Esophagus squamous epithelium (tissue), 5 donors: ENCODE data around the gene KCTD12. TPM values are rescaled to one million over a fixed set of nuclear protein-coding genes. Genes with fewer than 3 reads are reported as not detected.

Source experiments
- DNase-seq: peaks from one replicate; lab custom pipeline; 2025; lab: John Stamatoyannopoulos, UW
- H3K27ac ChIP-seq, 4 donors: fragments of 200-600 bp; sonication (generic); one replicate each; pipeline ENCODE4 v1.5.1; 2016 to 2019; ENCODE audit warnings: mild to moderate bottlenecking in 1 of 4
- H3K27me3 ChIP-seq, 4 donors: fragments of 200-600 bp; sonication (generic); 1 replicate in 3 of 4; 2 replicates in 1 of 4; pipeline versions ENCODE4 v1.5.1 to v1.6.0; 2017 to 2021; ENCODE audit warnings: antibody characterized with exemption in 1 of 4
- H3K36me3 ChIP-seq, 3 donors: fragments of 200-600 bp; sonication (generic); one replicate each; pipeline ENCODE4 v1.5.1; 2016 to 2019
- H3K4me1 ChIP-seq, 3 donors: fragments of 200-600 bp; sonication (generic); one replicate each; pipeline ENCODE4 v1.5.1; 2017 to 2019
- H3K4me3 ChIP-seq, 4 donors: fragments of 200-600 bp; sonication (generic); 1 replicate in 3 of 4; 2 replicates in 1 of 4; pipeline ENCODE4 v1.5.1; 2016 to 2019; ENCODE audit warnings: mild to moderate bottlenecking in 2 of 4, moderate library complexity in 1 of 4
- H3K9me3 ChIP-seq, 3 donors: fragments of 200-600 bp; sonication (generic); one replicate each; pipeline ENCODE4 v1.5.1; 2016 to 2019
- POLR2A ChIP-seq, 4 donors: fragments of 450-650 bp; IDR thresholded peaks; one replicate each; pipeline ENCODE4 v1.6.1; 2017; ENCODE audit warnings: antibody characterized with exemption in 4 of 4, mild to moderate bottlenecking in 4 of 4, moderate library complexity in 3 of 4
- WGBS, 2 donors: methylation state at CpG; one replicate each; pipeline ENCODE4 v1.1.5; 2018; 5-methylcytosine and 5-hydroxymethylcytosine counted together
- intact Hi-C: fragments of 100-400 bp; cut with DNase I; formaldehyde crosslinking; loops from one replicate; pipeline ENCODE4 v1.15.0; 2022
- total RNA-seq, 4 donors: library from RNA; depleted of rRNA; stranded (reverse); fragments of >200 nt; gene quantifications; one replicate each; pipeline ENCODE4 v1.1.0, GENCODE V29; 2016
- TF ChIP-seq, protein P1 (sequence below), 6 experiments: fragments of 450-650 bp in 4 of 6; fragments of 200-600 bp in 2 of 6; sonication (generic) in 2 of 6; IDR thresholded peaks; one replicate each; pipeline ENCODE4 v1.5.1; 2016 to 2019; ENCODE audit warnings: antibody characterized with exemption in 6 of 6, mild to moderate bottlenecking in 4 of 6, moderate library complexity in 4 of 6
- donor health status: DM: yes; HTN: yes; CAD: no.

Gene KCTD12
- total RNA-seq: 10 to 100 TPM in 3 of 4 donors, 1 to 10 TPM in 1; 6.2 to 63.3 (median 23.1) TPM

DNA sequence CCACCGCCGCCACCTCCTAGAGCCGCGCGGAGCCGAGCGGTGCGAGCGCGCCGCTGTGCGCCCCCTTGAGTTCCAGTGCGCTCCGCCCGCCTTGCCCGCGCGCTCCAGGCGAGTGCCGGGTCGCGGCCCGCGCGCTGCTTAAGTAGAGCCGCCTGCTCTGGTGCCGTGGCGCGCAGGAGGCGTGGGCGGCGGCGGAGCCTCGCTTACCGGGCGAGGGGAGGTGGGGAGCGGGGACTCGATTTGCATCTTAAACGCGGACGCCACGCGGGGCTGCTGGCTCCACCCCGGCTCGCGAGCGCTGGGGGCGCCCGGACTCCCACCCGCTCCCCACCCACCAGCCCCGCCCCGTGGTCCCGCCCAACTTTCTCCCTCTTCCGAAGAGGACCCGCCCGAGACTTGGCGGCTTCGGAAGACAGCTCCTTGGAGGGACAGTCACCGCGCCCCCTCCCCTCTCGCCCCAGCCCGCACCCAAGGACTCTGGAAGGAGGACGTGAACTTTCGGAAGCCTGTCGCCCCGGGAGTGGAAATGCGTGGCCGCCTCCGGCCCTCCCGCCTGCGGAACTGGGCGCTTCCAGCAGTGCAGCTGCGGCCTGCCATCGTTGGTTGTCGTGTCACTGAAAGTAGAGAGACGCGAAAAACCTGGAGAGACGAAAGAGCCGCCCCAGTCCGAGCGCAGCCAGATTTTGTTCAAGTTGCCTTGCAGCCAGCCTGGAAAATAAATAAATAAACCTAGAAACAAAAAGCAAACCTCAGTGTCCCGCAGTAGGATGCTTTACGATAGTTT lies at the start of gene KCTD12:
Gene KCTD12 (minus strand): TSS at position 114 of the 784 bp plus-strand sequence. CDS start 257 bp downstream, outside the sequence.
- no peaks in the 10 kb centered on the region for H3K36me3 ChIP-seq
- H3K9me3 ChIP-seq: no peaks in the 10 kb centered on the region
- DNase-seq: peak; percentile 57
- peak within 1 kb of the TSS; percentile 84 to 93 (median 88) for H3K27ac ChIP-seq
- peak within 1 kb of the TSS; percentile 58 to 79 (median 72) for H3K4me3 ChIP-seq
- 1% methylated on average over 12 to 15 of the region's 83 CpGs for WGBS, 2 donors
- H3K4me1 ChIP-seq: peaks cover 4 to 49% (median 8%) of the 10 kb centered on the region in 3 donors
- intact Hi-C loops: no loop called here
- TF ChIP-seq POLR2A (IDR thresholded peaks at IDR 0.05): peak in 2 of 4 donors; percentile 82 to 89
- TF ChIP-seq, protein P1, sequence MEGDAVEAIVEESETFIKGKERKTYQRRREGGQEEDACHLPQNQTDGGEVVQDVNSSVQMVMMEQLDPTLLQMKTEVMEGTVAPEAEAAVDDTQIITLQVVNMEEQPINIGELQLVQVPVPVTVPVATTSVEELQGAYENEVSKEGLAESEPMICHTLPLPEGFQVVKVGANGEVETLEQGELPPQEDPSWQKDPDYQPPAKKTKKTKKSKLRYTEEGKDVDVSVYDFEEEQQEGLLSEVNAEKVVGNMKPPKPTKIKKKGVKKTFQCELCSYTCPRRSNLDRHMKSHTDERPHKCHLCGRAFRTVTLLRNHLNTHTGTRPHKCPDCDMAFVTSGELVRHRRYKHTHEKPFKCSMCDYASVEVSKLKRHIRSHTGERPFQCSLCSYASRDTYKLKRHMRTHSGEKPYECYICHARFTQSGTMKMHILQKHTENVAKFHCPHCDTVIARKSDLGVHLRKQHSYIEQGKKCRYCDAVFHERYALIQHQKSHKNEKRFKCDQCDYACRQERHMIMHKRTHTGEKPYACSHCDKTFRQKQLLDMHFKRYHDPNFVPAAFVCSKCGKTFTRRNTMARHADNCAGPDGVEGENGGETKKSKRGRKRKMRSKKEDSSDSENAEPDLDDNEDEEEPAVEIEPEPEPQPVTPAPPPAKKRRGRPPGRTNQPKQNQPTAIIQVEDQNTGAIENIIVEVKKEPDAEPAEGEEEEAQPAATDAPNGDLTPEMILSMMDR (IDR thresholded peaks at IDR 0.05): peak in 4 of 6 experiments; percentile 22 to 45 (median 26)
- H3K27me3 ChIP-seq: peaks cover 0 to 8% (median 0%) of the 10 kb centered on the region in 4 donors

DNA sequence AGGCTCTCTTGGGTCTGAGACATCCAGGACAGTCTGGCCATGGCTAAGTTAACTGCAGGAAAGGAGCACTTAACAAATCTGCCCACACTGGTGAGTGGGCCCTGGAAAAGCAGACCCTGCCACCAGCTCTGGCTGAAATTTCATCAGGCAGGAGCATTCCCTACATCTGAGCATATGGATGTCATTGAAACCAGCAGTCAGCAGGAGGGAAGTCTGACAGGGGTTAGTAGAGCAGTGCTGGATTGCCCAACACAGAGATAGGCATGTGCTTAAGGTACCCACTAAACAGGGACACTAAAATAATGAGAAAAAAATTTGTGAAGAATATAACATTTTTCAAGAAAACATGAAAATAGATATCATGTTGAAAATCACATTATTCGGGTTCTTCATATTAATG lies 48.5 kb upstream of the KCTD12 start:
- intact Hi-C loops: no loop called here
- Histone ChIP-seq H3K9me3 (peaks cover 0 to 5% (median 0%) of the 10 kb centered on the region in 3 donors), H3K4me3 (no peak overlapping the region), H3K36me3 (no peaks in the 10 kb centered on the region), H3K27ac (no peak overlapping the region), H3K27me3 (no peaks in the 10 kb centered on the region), H3K4me1 (peaks cover 0 to 14% (median 12%) of the 10 kb centered on the region in 3 donors)
- WGBS, 2 donors: 90 to 93% methylated on average over 1 of the region's 1 CpG
- no peak for DNase-seq
- TF ChIP-seq, protein P1 (IDR thresholded peaks at IDR 0.05): no peak
- no peak for TF ChIP-seq POLR2A (IDR thresholded peaks at IDR 0.05)

DNA sequence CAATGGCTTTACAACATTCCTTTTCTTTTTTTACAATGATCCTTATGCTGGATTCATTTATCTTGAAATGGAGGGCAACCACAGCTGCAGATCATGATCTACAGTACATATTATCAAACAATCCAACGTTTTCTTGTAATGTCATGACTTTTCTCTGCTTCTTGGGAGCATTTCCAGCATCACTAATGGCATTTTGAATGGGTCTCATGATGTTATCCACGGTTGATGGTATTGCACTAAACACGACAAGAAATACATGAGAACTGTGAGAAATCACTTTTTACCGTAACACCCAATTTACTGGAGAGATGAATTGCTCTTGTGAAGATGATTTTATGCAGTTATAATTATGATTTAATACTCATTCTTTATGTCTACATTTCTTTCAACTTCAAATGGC lies 45.9 kb upstream of the KCTD12 start:
- intact Hi-C loops: no loop called here
- DNase-seq: no peak
- Histone ChIP-seq H3K4me3 (no peak overlapping the region), H3K27ac (no peak overlapping the region), H3K36me3 (no peaks in the 10 kb centered on the region), H3K4me1 (peaks cover 0 to 3% (median 3%) of the 10 kb centered on the region in 3 donors), H3K27me3 (no peaks in the 10 kb centered on the region), H3K9me3 (peaks cover 0 to 5% (median 0%) of the 10 kb centered on the region in 3 donors)
- no peak for TF ChIP-seq POLR2A (IDR thresholded peaks at IDR 0.05)
- TF ChIP-seq, protein P1 (IDR thresholded peaks at IDR 0.05): no peak
- 73 to 78% methylated on average over 4 of the region's 4 CpGs for WGBS, 2 donors

DNA sequence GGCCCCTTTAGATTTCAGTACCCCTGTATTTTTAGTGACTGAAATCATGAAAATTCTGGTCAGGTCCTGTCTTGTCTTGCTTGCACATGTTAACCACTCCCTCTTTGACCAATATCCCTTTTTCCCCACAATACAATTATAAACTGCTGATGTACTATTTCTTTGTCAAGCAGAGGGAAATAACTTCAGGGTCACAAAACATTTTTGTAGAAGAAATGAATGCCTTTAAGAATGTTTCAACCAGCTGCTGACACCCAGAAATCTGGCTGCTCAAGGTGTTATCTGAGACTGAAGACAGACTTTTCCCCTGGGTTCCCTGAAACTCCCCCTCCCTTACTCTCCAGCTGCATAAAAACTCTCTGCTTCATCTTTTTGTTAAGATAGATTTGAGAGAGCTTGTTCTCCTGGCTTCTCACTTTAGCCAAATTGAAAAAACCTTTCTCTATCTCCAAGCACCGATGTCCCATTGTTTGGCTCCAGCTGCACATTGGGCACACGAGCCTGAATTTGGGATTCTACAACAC lies 43.7 kb upstream of the KCTD12 start:
- 48 to 52% methylated on average over 2 of the region's 2 CpGs for WGBS, 2 donors
- H3K4me3 ChIP-seq: no peak overlapping the region
- H3K36me3 ChIP-seq: no peaks in the 10 kb centered on the region

More for the DNA sequence above, 43.7 kb upstream of the KCTD12 start:
- no peak for DNase-seq
- H3K27ac ChIP-seq: no peak overlapping the region
- H3K9me3 ChIP-seq: peaks cover 0 to 5% (median 0%) of the 10 kb centered on the region in 3 donors
- no peaks in the 10 kb centered on the region for H3K4me1 ChIP-seq
- TF ChIP-seq, protein P1 (IDR thresholded peaks at IDR 0.05): no peak
- no peak for TF ChIP-seq POLR2A (IDR thresholded peaks at IDR 0.05)
- intact Hi-C loops: no loop called here
- H3K27me3 ChIP-seq: no peaks in the 10 kb centered on the region
